ENCODE results near the gene KIF18B.

DNA sequence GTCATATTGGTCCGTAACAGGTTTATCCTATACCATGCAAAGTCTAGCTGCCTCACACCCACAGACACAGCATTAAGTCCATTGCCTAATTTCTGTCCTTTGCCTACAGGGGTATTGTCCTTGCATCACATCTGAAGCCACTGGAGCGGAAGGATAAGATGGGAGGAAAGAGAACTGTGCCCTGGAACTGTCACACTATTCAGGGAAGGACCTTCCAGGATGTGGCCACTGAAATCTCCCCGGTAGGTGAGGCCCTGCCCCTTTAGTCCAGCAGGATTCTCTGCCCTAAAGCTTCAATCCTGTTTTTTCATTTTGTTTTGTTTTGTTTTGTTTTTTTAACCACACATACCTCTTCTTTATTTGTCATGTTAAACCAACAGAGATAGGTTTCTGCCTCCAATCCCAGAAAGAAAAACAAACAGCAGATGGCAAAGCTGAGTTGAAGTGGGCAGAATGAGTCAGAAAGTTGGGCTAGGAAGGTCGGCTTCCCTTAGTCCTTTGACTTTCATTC is 46.1 kb downstream of the KIF18B start:
- TF ChIP-seq POLR2A (IDR thresholded peaks at IDR 0.05) (no peak), POLR2AphosphoS5 (IDR thresholded peaks at IDR 0.05) (no peak)
- TF ChIP-seq, protein P1, sequence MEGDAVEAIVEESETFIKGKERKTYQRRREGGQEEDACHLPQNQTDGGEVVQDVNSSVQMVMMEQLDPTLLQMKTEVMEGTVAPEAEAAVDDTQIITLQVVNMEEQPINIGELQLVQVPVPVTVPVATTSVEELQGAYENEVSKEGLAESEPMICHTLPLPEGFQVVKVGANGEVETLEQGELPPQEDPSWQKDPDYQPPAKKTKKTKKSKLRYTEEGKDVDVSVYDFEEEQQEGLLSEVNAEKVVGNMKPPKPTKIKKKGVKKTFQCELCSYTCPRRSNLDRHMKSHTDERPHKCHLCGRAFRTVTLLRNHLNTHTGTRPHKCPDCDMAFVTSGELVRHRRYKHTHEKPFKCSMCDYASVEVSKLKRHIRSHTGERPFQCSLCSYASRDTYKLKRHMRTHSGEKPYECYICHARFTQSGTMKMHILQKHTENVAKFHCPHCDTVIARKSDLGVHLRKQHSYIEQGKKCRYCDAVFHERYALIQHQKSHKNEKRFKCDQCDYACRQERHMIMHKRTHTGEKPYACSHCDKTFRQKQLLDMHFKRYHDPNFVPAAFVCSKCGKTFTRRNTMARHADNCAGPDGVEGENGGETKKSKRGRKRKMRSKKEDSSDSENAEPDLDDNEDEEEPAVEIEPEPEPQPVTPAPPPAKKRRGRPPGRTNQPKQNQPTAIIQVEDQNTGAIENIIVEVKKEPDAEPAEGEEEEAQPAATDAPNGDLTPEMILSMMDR (IDR thresholded peaks at IDR 0.05) = no peak
